Tibial artery (tissue), 4 donors: ENCODE data around the gene KRT28.
"Not testable (repeated sequence)": the region's sequence is repeated elsewhere in the genome, so short reads cannot be mapped to it uniquely, and the experiment has no call there.

Experiments used
- DNase-seq, 2 donors: peaks; one replicate each; pipeline ENCODE4 v3.0.0-alpha.2; 2019
- H3K27ac ChIP-seq, 2 donors: fragments of 200-600 bp; sonication (generic) in 1 of 2; 1 replicate in 1 of 2; 2 replicates in 1 of 2; pipeline ENCODE4 v1.5.1; 2018 to 2019; ENCODE audit warnings: mild to moderate bottlenecking in 1 of 2
- H3K27me3 ChIP-seq, 2 donors: fragments of 200-600 bp; sonication (generic) in 1 of 2; one replicate each; pipeline versions ENCODE4 v1.5.1 to v1.6.0; 2016 to 2019
- H3K36me3 ChIP-seq, 3 donors: fragments of 200-600 bp; sonication (generic) in 2 of 3; one replicate each; pipeline ENCODE4 v1.5.1; 2016 to 2019; ENCODE audit warnings: mild to moderate bottlenecking in 2 of 3
- H3K4me1 ChIP-seq, 4 donors: fragments of 200-600 bp; sonication (generic) in 2 of 4; 1 replicate in 3 of 4; 2 replicates in 1 of 4; pipeline ENCODE4 v1.5.1; 2016 to 2019
- H3K4me3 ChIP-seq, 2 donors: fragments of 200-600 bp; sonication (generic) in 1 of 2; 1 replicate in 1 of 2; 2 replicates in 1 of 2; pipeline ENCODE4 v1.5.1; 2018 to 2019; ENCODE audit warnings: mild to moderate bottlenecking in 2 of 2
- H3K9me3 ChIP-seq, 3 donors: fragments of 200-600 bp; sonication (generic) in 1 of 3; one replicate each; pipeline ENCODE4 v1.5.1; 2016 to 2019
- CTCF ChIP-seq, 2 experiments: fragments of 200-600 bp in 1 of 2; fragments of 450-650 bp in 1 of 2; IDR thresholded peaks; one replicate each; pipeline ENCODE4 v1.5.1; 2017 to 2019; ENCODE audit warnings: antibody characterized with exemption in 2 of 2, mild to moderate bottlenecking in 1 of 2, moderate library complexity in 1 of 2
- intact Hi-C: fragments of 100-400 bp; cut with DNase I; formaldehyde crosslinking; loops from one replicate; pipeline ENCODE4 v1.15.0; 2023; ENCODE audit warnings: low total_unique reads

KRT28 gene

DNA sequence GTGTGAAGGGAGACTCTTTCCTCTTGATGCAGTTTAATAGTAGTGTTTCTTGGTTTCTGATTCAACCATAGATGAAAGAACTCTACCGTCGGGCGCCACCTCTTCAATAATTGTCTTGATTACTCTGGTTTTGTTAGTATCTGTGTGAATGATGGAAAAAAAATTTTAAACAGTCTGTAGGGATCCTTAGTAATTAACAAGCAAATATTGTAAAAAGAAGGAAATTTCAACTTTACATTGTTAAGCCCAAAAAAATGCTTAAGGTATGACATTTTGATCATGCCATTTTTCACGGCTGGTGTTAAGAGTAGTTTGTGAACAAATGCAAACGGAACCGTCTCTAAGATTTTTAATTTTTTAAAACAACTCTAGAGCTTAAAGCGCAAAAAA, 18.6 kb upstream of the KRT28 start:
- intact Hi-C loops: no loop called here
- H3K36me3 ChIP-seq: peaks cover 0 to 14% (median 11%) of the 10 kb centered on the region in 3 donors
- H3K4me3 ChIP-seq: peak overlapping the region; percentile 60 to 77
- H3K4me1 ChIP-seq: peaks cover 0 to 14% (median 3%) of the 10 kb centered on the region in 4 donors
- DNase-seq: no peak
- H3K9me3 ChIP-seq: no peaks in the 10 kb centered on the region
- H3K27me3 ChIP-seq: no peaks in the 10 kb centered on the region
- no peak for TF ChIP-seq CTCF (IDR thresholded peaks at IDR 0.05)
- H3K27ac ChIP-seq: peak overlapping the region; percentile 74 to 88

DNA sequence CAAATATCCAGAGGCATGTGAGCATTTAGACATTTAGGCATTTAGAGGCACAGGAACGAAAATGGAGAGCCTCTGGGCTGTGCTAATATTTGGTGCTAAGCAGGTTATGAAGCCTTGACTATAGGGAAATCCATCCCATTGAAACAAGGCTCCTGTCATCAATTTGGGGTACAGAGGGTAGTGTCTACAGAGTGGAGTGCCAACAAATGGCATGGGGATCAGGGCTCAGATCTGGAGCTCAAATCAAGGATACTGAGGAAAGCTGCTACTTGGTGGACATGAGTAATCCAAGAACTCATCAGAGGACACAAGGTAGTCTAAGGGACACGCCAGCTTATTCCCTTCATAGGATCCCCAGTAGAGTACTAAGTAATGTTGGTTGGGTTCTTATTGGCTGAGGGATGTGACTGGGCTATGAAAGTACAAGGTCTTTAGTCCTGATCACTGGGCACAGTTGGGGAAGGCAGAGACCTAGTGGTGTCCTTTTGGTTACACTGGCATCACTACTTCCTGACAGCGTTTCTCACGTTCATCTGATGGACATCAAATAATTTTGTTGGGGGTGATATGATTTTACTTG, 17.4 kb upstream of the KRT28 start:
- no peak for DNase-seq
- H3K4me3 ChIP-seq: no peak overlapping the region
- peaks cover 0 to 14% (median 3%) of the 10 kb centered on the region in 4 donors for H3K4me1 ChIP-seq
- peaks cover 0 to 14% (median 11%) of the 10 kb centered on the region in 3 donors for H3K36me3 ChIP-seq
- intact Hi-C loops: no loop called here
- TF ChIP-seq CTCF (IDR thresholded peaks at IDR 0.05): no peak
- no peak overlapping the region for H3K27ac ChIP-seq
- H3K9me3 ChIP-seq: no peaks in the 10 kb centered on the region
- H3K27me3 ChIP-seq: peaks cover 0 to 4% of the 10 kb centered on the region in 2 donors

DNA sequence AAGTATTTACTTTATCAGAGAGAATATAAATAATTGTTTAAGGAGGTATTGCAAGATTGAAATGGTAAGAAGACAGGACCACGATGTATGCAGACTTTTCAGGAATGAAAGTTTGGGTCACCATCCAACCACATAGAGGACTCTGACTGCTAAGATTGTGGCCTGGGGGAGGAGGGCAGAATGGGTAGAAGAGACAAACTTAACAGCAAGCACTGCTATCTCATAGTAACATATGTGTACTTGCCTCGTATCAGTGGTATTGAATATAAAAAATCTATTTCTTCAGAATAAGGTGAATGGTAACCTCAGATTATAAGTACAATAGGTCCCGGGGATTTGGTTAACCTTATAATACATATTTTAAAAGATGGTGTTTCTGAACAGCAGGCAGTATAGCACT, 16.8 kb upstream of the KRT28 start:
- DNase-seq: no peak
- no peak for TF ChIP-seq CTCF (IDR thresholded peaks at IDR 0.05)
- Histone ChIP-seq H3K36me3 (peaks cover 0 to 14% (median 11%) of the 10 kb centered on the region in 3 donors), H3K27me3 (peaks cover 0 to 8% of the 10 kb centered on the region in 2 donors), H3K4me1 (peaks cover 0 to 14% (median 3%) of the 10 kb centered on the region in 4 donors), H3K9me3 (no peaks in the 10 kb centered on the region), H3K4me3 (no peak overlapping the region), H3K27ac (no peak overlapping the region)
- intact Hi-C loops: no loop called here

DNA sequence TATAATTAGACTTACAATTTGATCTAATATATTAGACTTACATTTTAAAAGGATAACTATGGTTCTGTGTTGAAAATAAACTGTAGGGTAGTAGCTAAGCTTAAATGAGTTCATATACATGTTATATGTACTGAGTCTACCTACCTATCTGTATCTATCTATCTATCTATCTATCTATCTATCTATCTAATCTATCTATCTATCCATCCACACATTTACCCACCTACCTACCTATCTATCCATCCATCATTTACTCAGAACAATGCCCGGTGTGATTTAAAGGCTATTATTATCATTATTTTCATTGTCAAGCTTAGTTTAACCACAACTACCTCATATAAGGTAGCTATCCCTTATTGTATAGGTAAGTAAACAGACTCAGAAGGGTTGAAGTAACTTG, 15.6 kb upstream of the KRT28 start:
- intact Hi-C loops: no loop called here
- TF ChIP-seq CTCF (IDR thresholded peaks at IDR 0.05): no peak
- H3K9me3 ChIP-seq: no peaks in the 10 kb centered on the region
- H3K27ac ChIP-seq: no peak overlapping the region
- no peak for DNase-seq
- no peak overlapping the region for H3K4me3 ChIP-seq
- peaks cover 0 to 14% (median 11%) of the 10 kb centered on the region in 3 donors for H3K36me3 ChIP-seq
- peaks cover 0 to 14% (median 3%) of the 10 kb centered on the region in 4 donors for H3K4me1 ChIP-seq
- peaks cover 0 to 9% of the 10 kb centered on the region in 2 donors for H3K27me3 ChIP-seq

DNA sequence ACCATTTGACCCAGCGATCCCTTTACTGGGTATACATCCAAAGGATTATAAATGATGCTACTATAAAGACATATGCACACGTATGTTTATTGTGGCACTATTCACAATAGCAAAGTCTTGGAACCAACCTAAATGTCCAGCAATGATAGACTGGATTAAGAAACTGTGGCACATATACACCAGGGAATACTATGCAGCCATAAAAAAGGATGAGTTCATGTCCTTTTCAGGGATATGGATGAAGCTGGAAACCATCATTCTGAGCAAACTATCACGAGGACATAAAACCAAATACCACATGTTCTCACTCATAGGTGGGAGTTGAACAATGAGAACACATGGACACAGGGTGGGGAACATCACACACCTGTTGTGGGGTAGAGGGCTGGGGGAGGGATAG, 14.9 kb upstream of the KRT28 start:
- H3K27me3 ChIP-seq, DNase-seq, H3K4me3 ChIP-seq, intact Hi-C loops, H3K27ac ChIP-seq, H3K9me3 ChIP-seq: not testable (repeated sequence)
- Histone ChIP-seq H3K4me1 (peaks cover 0 to 17% (median 3%) of the 10 kb centered on the region in 4 donors), H3K36me3 (peaks cover 0 to 14% (median 11%) of the 10 kb centered on the region in 3 donors)

DNA sequence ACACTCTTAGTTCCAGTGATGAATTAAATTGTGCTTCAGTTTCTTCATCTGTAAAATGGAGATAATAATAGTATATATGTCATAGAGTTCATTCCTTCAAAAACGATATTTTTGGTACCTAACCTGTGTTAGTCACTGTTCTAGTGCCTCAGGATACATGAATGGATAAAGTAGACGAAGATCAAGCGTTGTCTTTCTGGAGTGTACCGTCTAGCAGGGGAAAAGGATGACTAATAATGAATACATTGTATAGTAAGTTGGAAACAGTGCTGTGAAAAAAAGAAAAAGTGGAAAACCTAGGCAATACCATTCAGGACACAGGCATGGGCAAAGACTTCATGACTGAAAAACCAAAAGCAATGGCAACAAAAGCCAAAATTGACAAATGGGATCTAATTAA, 14.0 kb upstream of the KRT28 start:
- no peak for DNase-seq
- Histone ChIP-seq H3K27ac (no peak overlapping the region), H3K9me3 (no peaks in the 10 kb centered on the region), H3K4me3 (no peak overlapping the region), H3K4me1 (peaks cover 0 to 14% (median 3%) of the 10 kb centered on the region in 4 donors), H3K36me3 (peaks cover 0 to 14% (median 11%) of the 10 kb centered on the region in 3 donors), H3K27me3 (peaks cover 0 to 9% of the 10 kb centered on the region in 2 donors)
- intact Hi-C loops: no loop called here
- TF ChIP-seq CTCF (IDR thresholded peaks at IDR 0.05): no peak
